ENCODE measurements around the gene GABRR1.

DNA sequence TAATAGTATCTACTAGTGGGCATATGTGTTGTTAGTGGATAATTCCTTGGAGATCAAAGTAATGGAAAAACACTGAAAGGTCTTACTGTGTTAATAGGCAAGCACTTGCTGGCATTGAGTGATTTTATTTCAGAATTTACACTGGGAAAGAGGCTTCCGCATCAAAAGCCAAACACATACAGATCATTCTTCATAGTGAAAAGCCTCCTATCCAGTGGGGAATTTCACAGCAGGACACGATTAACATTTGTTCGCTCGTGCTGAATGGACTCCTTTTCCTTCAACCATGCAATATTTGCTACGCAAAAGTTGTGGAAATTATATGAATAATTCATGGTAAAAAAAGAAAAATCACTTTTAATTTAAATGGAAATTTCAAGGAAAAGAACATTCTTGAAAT is 26.4 kb downstream of the GABRR1 start:
- TF ChIP-seq, protein P1, sequence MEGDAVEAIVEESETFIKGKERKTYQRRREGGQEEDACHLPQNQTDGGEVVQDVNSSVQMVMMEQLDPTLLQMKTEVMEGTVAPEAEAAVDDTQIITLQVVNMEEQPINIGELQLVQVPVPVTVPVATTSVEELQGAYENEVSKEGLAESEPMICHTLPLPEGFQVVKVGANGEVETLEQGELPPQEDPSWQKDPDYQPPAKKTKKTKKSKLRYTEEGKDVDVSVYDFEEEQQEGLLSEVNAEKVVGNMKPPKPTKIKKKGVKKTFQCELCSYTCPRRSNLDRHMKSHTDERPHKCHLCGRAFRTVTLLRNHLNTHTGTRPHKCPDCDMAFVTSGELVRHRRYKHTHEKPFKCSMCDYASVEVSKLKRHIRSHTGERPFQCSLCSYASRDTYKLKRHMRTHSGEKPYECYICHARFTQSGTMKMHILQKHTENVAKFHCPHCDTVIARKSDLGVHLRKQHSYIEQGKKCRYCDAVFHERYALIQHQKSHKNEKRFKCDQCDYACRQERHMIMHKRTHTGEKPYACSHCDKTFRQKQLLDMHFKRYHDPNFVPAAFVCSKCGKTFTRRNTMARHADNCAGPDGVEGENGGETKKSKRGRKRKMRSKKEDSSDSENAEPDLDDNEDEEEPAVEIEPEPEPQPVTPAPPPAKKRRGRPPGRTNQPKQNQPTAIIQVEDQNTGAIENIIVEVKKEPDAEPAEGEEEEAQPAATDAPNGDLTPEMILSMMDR (IDR thresholded peaks at IDR 0.05; ENCODE audit: insufficient read depth, low read depth, low read length): no peak
- no peak for TF ChIP-seq EZH2 (IDR thresholded peaks at IDR 0.05; ENCODE audit: insufficient read depth, low read length)

Measured in astrocyte (in vitro differentiated cells and primary cell).